ENCODE data around the gene CHDH.

The CHDH gene

GRCh38 chr3:53809764-53810400 is 36.3 kb downstream of the CHDH start:
- no peak for DNase-seq (ENCODE audit: low read depth in 1 of 2, low spot score in 1 of 2)

- DNase-seq (ENCODE audit: low read depth in 1 of 2, low spot score in 1 of 2): no peak
Measured at GRCh38 chr3:53809267-53809666, 37.0 kb downstream of the CHDH start.

- DNase-seq (ENCODE audit: low read depth in 1 of 2, low spot score in 1 of 2): no peak
Measured at GRCh38 chr3:53808496-53808895, 37.7 kb downstream of the CHDH start.

- no peak for DNase-seq (ENCODE audit: low read depth in 1 of 2, low spot score in 1 of 2)
Measured at GRCh38 chr3:53807117-53807810, 39.0 kb downstream of the CHDH start.

GRCh38 chr3:53806182-53807116 is 39.8 kb downstream of the CHDH start:
- DNase-seq (ENCODE audit: low read depth in 1 of 2, low spot score in 1 of 2): no peak

- DNase-seq (ENCODE audit: low read depth in 1 of 2, low spot score in 1 of 2): no peak
Measured at GRCh38 chr3:53805463-53806159, 40.6 kb downstream of the CHDH start.

- no peak for DNase-seq (ENCODE audit: low read depth in 1 of 2, low spot score in 1 of 2)
Measured at GRCh38 chr3:53804697-53805462, 41.3 kb downstream of the CHDH start.

- no peak for DNase-seq (ENCODE audit: low read depth in 1 of 2, low spot score in 1 of 2)
Measured at GRCh38 chr3:53803816-53804695, 42.2 kb downstream of the CHDH start.

GRCh38 chr3:53803124-53803815 is 42.9 kb downstream of the CHDH start:
- no peak for DNase-seq (ENCODE audit: low read depth in 1 of 2, low spot score in 1 of 2)

GRCh38 chr3:53802256-53802880 is 43.9 kb downstream of the CHDH start:
- DNase-seq (ENCODE audit: low read depth in 1 of 2, low spot score in 1 of 2): no peak

- no peak for DNase-seq (ENCODE audit: low read depth in 1 of 2, low spot score in 1 of 2)
Measured at GRCh38 chr3:53801319-53801718, 44.9 kb downstream of the CHDH start.

- DNase-seq (ENCODE audit: low read depth in 1 of 2, low spot score in 1 of 2): no peak
Measured at GRCh38 chr3:53800041-53800906, 45.9 kb downstream of the CHDH start.

- no peak for DNase-seq (ENCODE audit: low read depth in 1 of 2, low spot score in 1 of 2)
Measured at GRCh38 chr3:53799338-53799865, 46.8 kb downstream of the CHDH start.

- no peak for DNase-seq (ENCODE audit: low read depth in 1 of 2, low spot score in 1 of 2)
Measured at GRCh38 chr3:53798144-53798543, 48.1 kb downstream of the CHDH start.

GRCh38 chr3:53795789-53796560 is 50.2 kb downstream of the CHDH start:
- DNase-seq (ENCODE audit: low read depth in 1 of 2, low spot score in 1 of 2): no peak

- no peak for DNase-seq (ENCODE audit: low read depth in 1 of 2, low spot score in 1 of 2)
Measured at GRCh38 chr3:53795176-53795575, 51.0 kb downstream of the CHDH start.

- no peak for DNase-seq (ENCODE audit: low read depth in 1 of 2, low spot score in 1 of 2)
Measured at GRCh38 chr3:53794597-53794996, 51.6 kb downstream of the CHDH start.
